ENCODE measurements around the gene GRK5.

The GRK5 gene

DNA sequence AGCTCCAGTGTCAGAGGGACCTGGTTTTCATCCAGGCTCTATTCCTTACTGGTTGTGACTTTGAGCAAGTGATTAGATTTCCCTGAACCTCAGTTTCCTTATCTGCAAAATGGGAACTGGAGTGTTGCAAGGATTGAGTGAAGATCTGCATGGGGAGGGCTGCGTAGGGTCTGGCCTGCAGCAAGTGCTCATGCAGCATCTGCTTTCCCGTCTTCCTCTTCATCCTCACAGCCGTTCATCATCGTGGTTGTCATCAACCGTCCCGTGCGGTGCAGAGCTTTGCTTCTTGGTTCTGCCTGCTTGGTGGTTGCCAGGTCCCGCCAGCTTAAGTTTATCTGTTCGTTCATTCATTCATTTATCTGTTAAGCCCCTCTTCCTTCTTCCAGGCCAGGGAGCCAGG, 135.0 kb downstream of the GRK5 start:
- TF ChIP-seq, protein P1, sequence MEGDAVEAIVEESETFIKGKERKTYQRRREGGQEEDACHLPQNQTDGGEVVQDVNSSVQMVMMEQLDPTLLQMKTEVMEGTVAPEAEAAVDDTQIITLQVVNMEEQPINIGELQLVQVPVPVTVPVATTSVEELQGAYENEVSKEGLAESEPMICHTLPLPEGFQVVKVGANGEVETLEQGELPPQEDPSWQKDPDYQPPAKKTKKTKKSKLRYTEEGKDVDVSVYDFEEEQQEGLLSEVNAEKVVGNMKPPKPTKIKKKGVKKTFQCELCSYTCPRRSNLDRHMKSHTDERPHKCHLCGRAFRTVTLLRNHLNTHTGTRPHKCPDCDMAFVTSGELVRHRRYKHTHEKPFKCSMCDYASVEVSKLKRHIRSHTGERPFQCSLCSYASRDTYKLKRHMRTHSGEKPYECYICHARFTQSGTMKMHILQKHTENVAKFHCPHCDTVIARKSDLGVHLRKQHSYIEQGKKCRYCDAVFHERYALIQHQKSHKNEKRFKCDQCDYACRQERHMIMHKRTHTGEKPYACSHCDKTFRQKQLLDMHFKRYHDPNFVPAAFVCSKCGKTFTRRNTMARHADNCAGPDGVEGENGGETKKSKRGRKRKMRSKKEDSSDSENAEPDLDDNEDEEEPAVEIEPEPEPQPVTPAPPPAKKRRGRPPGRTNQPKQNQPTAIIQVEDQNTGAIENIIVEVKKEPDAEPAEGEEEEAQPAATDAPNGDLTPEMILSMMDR (conservative IDR thresholded peaks at IDR 0.05; ENCODE audit: low read depth, low read length): no peak
- no peak overlapping the region for H3K4me3 ChIP-seq (ENCODE audit: low read depth, low read length)
- DNase-seq (ENCODE audit: low read depth): no peak

DNA sequence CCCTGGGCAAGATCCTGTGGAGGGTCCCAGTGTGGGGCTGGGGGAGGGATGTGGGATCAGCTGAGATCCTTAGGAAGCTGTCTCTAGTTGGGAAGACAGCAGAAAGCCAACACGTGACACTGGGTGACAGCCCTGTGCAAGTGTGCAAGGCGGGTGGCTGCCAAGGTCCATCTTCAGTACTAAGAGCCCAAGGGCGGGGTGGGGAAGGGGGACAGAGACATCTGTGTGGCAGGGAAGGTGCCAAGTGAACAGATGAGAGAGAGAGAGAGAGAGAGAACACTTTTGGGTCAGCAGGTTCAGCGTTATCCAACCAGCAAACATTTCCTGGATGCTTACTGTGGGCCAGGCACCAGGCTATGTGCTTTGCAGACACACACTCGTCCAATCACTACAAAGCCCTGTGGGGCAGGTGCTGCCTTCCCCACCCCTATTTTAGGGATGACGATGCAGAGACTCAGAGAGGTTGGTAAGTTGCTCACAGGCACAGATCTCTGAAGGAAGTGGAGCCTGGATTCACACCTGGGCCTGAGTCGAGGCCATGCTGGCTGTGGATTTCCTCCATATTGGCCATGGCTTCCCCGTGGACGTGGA, 135.7 kb downstream of the GRK5 start:
- TF ChIP-seq, protein P1 (conservative IDR thresholded peaks at IDR 0.05; ENCODE audit: low read depth, low read length): no peak

DNA sequence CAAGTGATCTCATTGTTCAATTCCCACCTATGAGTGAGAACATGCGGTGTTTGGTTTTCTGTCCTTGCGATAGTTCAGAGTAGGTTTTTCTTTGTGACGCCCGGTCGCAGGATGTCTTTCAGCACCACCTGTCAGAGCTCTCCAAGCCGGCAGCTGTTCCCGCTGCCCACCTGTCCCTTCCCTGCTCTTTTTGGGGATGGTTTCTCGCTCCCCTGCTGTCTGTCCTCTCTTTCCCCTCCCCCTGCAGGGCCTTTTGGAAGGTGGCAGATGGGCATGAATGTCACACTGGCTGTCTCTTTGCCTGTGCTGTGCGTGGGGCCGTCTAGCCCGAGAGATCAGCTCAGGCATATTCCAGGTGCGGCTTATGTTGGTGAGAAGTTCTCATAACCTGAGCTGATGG, 137.0 kb downstream of the GRK5 start:
- DNase-seq (ENCODE audit: low read depth): no peak
- TF ChIP-seq, protein P1 (conservative IDR thresholded peaks at IDR 0.05; ENCODE audit: low read depth, low read length): no peak
- H3K4me3 ChIP-seq (ENCODE audit: low read depth, low read length): no peak overlapping the region

More for the DNA sequence above, 135.7 kb downstream of the GRK5 start:
- no peak overlapping the region for H3K4me3 ChIP-seq (ENCODE audit: low read depth, low read length)
- no peak for DNase-seq (ENCODE audit: low read depth)

DNA sequence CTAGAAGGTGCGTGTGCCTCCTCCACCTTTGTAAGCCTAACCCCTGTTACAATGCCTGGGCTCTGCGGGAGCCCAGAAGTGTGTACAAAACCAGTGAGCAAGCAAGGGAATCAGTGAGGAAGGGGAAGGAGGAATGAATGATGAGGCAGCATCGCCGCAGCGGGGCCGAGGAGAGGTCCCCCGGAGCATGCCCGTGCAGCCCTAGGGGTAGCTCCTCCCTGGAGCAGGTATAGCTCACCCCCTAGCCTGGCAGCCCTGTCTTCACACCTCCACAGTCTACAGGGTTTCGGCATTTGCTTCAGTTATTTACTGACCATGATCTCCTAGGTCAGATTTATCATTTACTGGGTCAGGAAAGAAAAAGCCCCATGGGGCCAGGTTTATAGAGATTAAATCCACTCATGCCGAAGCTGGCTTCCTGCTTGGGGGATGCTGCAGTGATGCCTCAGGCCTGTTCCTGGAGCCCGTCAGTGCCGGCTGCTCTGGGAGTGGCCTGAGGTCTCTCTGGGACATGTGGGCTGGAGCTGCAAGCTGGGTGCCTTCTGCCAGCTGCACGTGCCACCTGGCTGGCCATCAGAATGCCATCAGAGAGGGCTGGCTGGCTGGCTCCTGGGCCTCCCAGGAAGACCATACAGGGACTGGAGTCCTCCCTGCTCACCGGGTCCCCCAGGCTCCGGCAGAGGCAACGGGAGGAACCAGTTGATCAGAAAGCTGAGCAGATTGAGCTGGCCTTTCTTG, 138.9 kb downstream of the GRK5 start:
- TF ChIP-seq, protein P1 (conservative IDR thresholded peaks at IDR 0.05; ENCODE audit: low read depth, low read length): no peak
- peak; percentile 30 for DNase-seq (ENCODE audit: low read depth)
- H3K4me3 ChIP-seq (ENCODE audit: low read depth, low read length): no peak overlapping the region

DNA sequence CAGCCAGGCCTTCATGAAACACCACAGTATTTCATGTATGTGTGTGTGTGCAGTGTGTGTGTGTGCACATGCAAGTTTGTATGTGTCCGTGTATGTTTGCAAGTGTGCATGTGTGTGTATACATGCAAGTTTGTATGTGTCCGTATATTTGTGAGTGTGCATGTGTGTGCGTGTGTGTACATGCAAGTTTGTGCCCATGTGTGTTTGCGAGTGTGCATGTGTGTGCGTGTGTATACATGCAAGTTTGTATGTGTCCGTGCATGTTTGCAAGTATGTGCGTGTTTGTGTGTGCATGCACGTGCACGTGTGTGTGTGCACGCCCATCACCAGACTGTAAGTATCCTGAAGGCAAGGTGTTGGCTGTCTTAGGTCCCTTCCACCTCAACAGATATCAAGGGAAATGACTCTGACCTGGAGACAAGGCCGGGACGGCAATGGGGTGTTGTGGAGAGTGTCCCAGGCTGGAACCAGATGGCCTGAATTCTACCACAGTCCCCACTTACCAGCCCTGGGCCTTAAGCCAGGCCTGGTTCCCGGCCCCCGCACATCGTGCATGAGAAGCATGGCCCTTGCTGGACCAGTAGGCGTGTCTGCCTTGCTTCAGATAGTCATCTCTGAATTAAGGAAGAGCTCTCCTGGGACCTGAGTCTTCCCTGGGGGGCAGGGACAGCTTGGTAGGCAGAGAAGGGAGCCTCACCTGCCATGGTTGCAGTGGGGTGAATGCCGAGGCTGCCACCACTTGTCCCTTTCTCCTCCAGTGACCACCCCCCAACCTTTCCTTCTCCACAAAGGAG, 140.0 kb downstream of the GRK5 start:
- H3K4me3 ChIP-seq (ENCODE audit: low read depth, low read length): no peak overlapping the region
- DNase-seq (ENCODE audit: low read depth): no peak
- TF ChIP-seq, protein P1 (conservative IDR thresholded peaks at IDR 0.05; ENCODE audit: low read depth, low read length): no peak

DNA sequence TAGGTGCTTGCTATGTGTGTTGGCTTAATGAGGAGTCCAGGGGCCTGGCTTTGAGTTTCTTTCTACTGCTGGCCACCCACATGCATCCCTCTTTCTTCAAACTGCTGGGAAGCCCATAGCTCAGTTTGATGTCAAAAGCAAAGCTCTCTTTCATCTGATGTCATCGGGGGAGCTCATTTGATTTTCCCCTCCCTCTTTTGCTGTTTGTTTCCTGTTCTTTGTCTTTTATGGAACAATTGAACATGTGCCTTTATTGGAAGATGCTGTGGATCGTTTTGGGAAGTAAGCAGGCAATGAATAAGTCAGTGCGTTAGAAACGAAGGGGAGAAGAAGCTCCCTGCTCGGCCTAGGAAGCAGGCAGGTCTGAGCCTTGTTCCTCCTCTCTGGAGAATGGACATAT, 140.7 kb downstream of the GRK5 start:
- no peak for DNase-seq (ENCODE audit: low read depth)
- TF ChIP-seq, protein P1 (conservative IDR thresholded peaks at IDR 0.05; ENCODE audit: low read depth, low read length): no peak
- no peak overlapping the region for H3K4me3 ChIP-seq (ENCODE audit: low read depth, low read length)

Measured in choroid plexus epithelial cell (primary cell).